WTC11 (cell line): ENCODE data around the gene KIF21A. TPM values are rescaled to one million over a fixed set of nuclear protein-coding genes. Genes with fewer than 3 reads are reported as not detected.

Experiments
- ATAC-seq: fragments of 200-7000 bp; cut with Tn5 transposase; 2 replicates; pipeline ENCODE4 v1.10.0; 2021; ENCODE audit warnings: mild to moderate bottlenecking, moderate library complexity
- CTCF ChIA-PET: fragments of 300-600 bp; sonication (Branson Sonifier 250); formaldehyde crosslinking; loops from one replicate; lab custom pipeline; 2021; ENCODE audit warnings: antibody characterized with exemption; lab: Charles Lee
- POLR2A ChIA-PET: fragments of 350-600 bp; sonication (Branson Sonifier 250); formaldehyde crosslinking; loops from one replicate; lab custom pipeline; 2021; ENCODE audit warnings: antibody characterized with exemption; lab: Charles Lee
- DNase-seq: peaks from one replicate; pipeline ENCODE4 v3.0.0; 2021; ENCODE audit warnings: low spot score
- H3K27ac Mint-ChIP-seq: 2 replicates; pipeline ENCODE4 v1.8.0; 2021; ENCODE audit warnings: mixed read lengths
- H3K27me3 Mint-ChIP-seq: 2 replicates; pipeline ENCODE4 v1.8.0; 2021; ENCODE audit warnings: low read depth, mild to moderate bottlenecking, moderate library complexity, mixed read lengths
- H3K36me3 Mint-ChIP-seq: 2 replicates; pipeline ENCODE4 v1.8.0; 2021; ENCODE audit warnings: mixed read lengths
- H3K4me1 Mint-ChIP-seq: 2 replicates; pipeline ENCODE4 v1.8.0; 2022; ENCODE audit warnings: mixed read lengths
- H3K4me3 Mint-ChIP-seq: 2 replicates; pipeline ENCODE4 v1.8.0; 2021; ENCODE audit warnings: mild to moderate bottlenecking, moderate library complexity, mixed read lengths
- H3K9me3 Mint-ChIP-seq: 2 replicates; pipeline ENCODE4 v1.8.0; 2021; ENCODE audit warnings: mixed read lengths
- AFF4 ChIP-seq: sonication (generic); formaldehyde crosslinking; IDR thresholded peaks from 2 replicates; pipeline ENCODE4 v1.8.1; 2023; ENCODE audit warnings: mild to moderate bottlenecking, missing genetic modification reagents, borderline replicate concordance
- AR ChIP-seq: fragments of 250-450 bp; sonication (Bioruptor Pico); IDR thresholded peaks from 2 replicates; pipeline ENCODE4 v1.9.0; 2021; ENCODE audit warnings: mild to moderate bottlenecking
- ATF1 ChIP-seq: sonication (generic); formaldehyde crosslinking; IDR thresholded peaks from 2 replicates; pipeline ENCODE4 v1.8.1; 2023; ENCODE audit warnings: mild to moderate bottlenecking, moderate library complexity, missing genetic modification reagents
- E2F4 ChIP-seq: sonication (generic); formaldehyde crosslinking; IDR thresholded peaks from 2 replicates; pipeline ENCODE4 v1.8.1; 2022; ENCODE audit warnings: low read depth, mild to moderate bottlenecking, moderate library complexity, missing genetic modification reagents, borderline replicate concordance
- EMX1 ChIP-seq: fragments of 250-450 bp; sonication (Bioruptor Pico); IDR thresholded peaks from 2 replicates; pipeline ENCODE4 v1.8.0; 2021; ENCODE audit warnings: mild to moderate bottlenecking
- ERG ChIP-seq: fragments of 250-450 bp; sonication (Bioruptor Pico); IDR thresholded peaks from 2 replicates; pipeline ENCODE4 v1.8.0; 2021; ENCODE audit warnings: mild to moderate bottlenecking
- ESRRA ChIP-seq: sonication (generic); formaldehyde crosslinking; IDR thresholded peaks from 2 replicates; pipeline ENCODE4 v1.8.1; 2022; ENCODE audit warnings: mild to moderate bottlenecking, missing genetic modification reagents, borderline replicate concordance
- ETV6 ChIP-seq: sonication (generic); formaldehyde crosslinking; IDR thresholded peaks from 2 replicates; pipeline ENCODE4 v1.8.1; 2022; ENCODE audit warnings: mild to moderate bottlenecking, missing genetic modification reagents
- HMGXB4 ChIP-seq: sonication (generic); formaldehyde crosslinking; IDR thresholded peaks from 2 replicates; pipeline ENCODE4 v1.8.1; 2023; ENCODE audit warnings: mild to moderate bottlenecking, moderate library complexity, missing genetic modification reagents
- JAZF1 ChIP-seq: fragments of 250-450 bp; sonication (Bioruptor Pico); IDR thresholded peaks from 2 replicates; pipeline ENCODE4 v1.9.0; 2021; ENCODE audit warnings: moderate library complexity, mild to moderate bottlenecking, inconsistent platforms
- JUN ChIP-seq: sonication (generic); formaldehyde crosslinking; IDR thresholded peaks from 2 replicates; pipeline ENCODE4 v1.8.0; 2023; ENCODE audit warnings: mild to moderate bottlenecking, missing genetic modification reagents
- NFATC4 ChIP-seq: fragments of 250-450 bp; sonication (Bioruptor Pico); IDR thresholded peaks from 2 replicates; pipeline ENCODE4 v1.9.0; 2021; ENCODE audit warnings: mild to moderate bottlenecking
- NFE2L1 ChIP-seq: sonication (generic); formaldehyde crosslinking; IDR thresholded peaks from 2 replicates; pipeline ENCODE4 v1.8.1; 2023; ENCODE audit warnings: missing genetic modification reagents
- NR3C1 ChIP-seq: sonication (generic); formaldehyde crosslinking; conservative IDR thresholded peaks from 2 replicates; pipeline ENCODE4 v1.8.1; 2023; ENCODE audit warnings: low read depth, mild to moderate bottlenecking, missing genetic modification reagents
- SP1 ChIP-seq: sonication (generic); formaldehyde crosslinking; conservative IDR thresholded peaks from 2 replicates; pipeline ENCODE4 v1.8.1; 2022; ENCODE audit warnings: missing genetic modification reagents
- ZMAT4 ChIP-seq: fragments of 250-450 bp; sonication (Bioruptor Pico); IDR thresholded peaks from 2 replicates; pipeline ENCODE4 v1.9.0; 2021; ENCODE audit warnings: mild to moderate bottlenecking
- ZNF138 ChIP-seq: sonication (generic); formaldehyde crosslinking; conservative IDR thresholded peaks from 2 replicates; pipeline ENCODE4 v1.8.1; 2022; ENCODE audit warnings: mild to moderate bottlenecking, moderate library complexity, missing genetic modification reagents
- ZNF281 ChIP-seq: sonication (generic); formaldehyde crosslinking; IDR thresholded peaks from 2 replicates; pipeline ENCODE4 v1.8.0; 2023; ENCODE audit warnings: mild to moderate bottlenecking, missing genetic modification reagents
- ZNF416 ChIP-seq: fragments of 250-450 bp; sonication (Bioruptor Pico); IDR thresholded peaks from 2 replicates; pipeline ENCODE4 v1.9.0; 2021; ENCODE audit warnings: mild to moderate bottlenecking, inconsistent platforms
- total RNA-seq: library from RNA; stranded (reverse); gene quantifications from 3 replicates; pipeline ENCODE4 v1.2.3, GENCODE V29; 2021

The KIF21A gene
- total RNA-seq, 1 experiment from 2014 or later, result 34.7 TPM

- H3K4me3 Mint-ChIP-seq, result no peak overlapping the region
- DNase-seq (no peak), ATAC-seq (no peak)
- H3K36me3 Mint-ChIP-seq, result peaks cover 1% of the 10 kb centered on the region
- no peaks in the 10 kb centered on the region for H3K9me3 Mint-ChIP-seq
- CTCF ChIA-PET, result no interaction called here
- H3K4me1 Mint-ChIP-seq, result peaks cover 11% of the 10 kb centered on the region
- no peaks in the 10 kb centered on the region for H3K27me3 Mint-ChIP-seq
- POLR2A ChIA-PET, result no interaction called here
- TF ChIP-seq AFF4 (no peak), ZNF281 (CRISPR knock-in tag) (no peak), E2F4 (CRISPR knock-in tag) (no peak), ESRRA (CRISPR knock-in tag) (no peak), NFE2L1 (no peak), NFATC4 (no peak), ERG (no peak), EMX1 (CRISPR knock-in tag) (no peak), ZNF138 (CRISPR knock-in tag) (no peak), SP1 (CRISPR knock-in tag) (no peak)
- H3K27ac Mint-ChIP-seq, result no peak overlapping the region; the same call in 1 of the 2 replicates
Measured at GRCh38 chr12:39351153-39351552, 91.8 kb downstream of the KIF21A start.

- Mint-ChIP-seq H3K9me3 (no peaks in the 10 kb centered on the region), H3K4me3 (no peak overlapping the region), H3K27me3 (no peaks in the 10 kb centered on the region), H3K4me1 (peaks cover 16% of the 10 kb centered on the region), H3K36me3 (no peaks in the 10 kb centered on the region), H3K27ac (no peak overlapping the region; the same call in 1 of the 2 replicates)
- ChIA-PET CTCF (interaction anchor here (1.6 kb wide), 1 partner anchor 26 kb away, joined by 9 read pairs; no protein-coding TSS in a partner anchor), POLR2A (no interaction called here)
- no peak for DNase-seq
- no peak; the same call in 1 of the 2 replicates for ATAC-seq
- TF ChIP-seq HMGXB4, result no peak
- no peak for TF ChIP-seq ESRRA (CRISPR knock-in tag)
- TF ChIP-seq NR3C1 (CRISPR knock-in tag), result no peak
- TF ChIP-seq JUN (CRISPR knock-in tag), result no peak
- no peak for TF ChIP-seq AR (CRISPR knock-in tag)
- TF ChIP-seq ZMAT4, result no peak
- no peak for TF ChIP-seq ZNF416 (CRISPR knock-in tag)
- TF ChIP-seq ETV6 (CRISPR knock-in tag), result no peak
- TF ChIP-seq ZNF138 (CRISPR knock-in tag), result no peak
- TF ChIP-seq ATF1, result no peak
- no peak for TF ChIP-seq JAZF1 (CRISPR knock-in tag)
Measured at GRCh38 chr12:39348941-39349626, 93.8 kb downstream of the KIF21A start.
